ENCODE results near the gene PIK3CB. TPM values are rescaled to one million over a fixed set of nuclear protein-coding genes. Genes with fewer than 3 reads are reported as not detected.
A peak's percentile ranks its signal among the peaks of the same experiment; 100 is the strongest.
"Not testable (repeated sequence)": the region's sequence is repeated elsewhere in the genome, so short reads cannot be mapped to it uniquely, and the experiment has no call there.

The PIK3CB gene
- total RNA-seq, 2 donors from 2014 or later = 51.4 to 53.0 TPM

DNA sequence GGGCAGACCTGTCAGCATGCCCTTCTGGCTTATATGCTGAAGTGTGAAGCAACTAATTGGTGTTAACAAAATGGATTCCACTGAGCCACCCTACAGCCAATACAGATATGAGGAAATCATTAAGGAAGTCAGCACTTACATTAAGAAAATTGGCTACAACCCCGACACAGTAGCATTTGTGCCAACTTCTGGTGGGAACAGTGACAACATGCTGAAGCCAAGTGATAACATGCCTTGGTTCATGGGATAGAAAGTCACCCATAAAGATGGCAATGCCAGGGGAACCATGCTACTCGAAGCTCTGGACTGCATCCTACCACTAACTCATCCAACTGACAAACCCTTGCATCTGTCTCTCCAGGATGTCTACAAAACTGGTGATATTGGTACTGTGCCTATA lies 9.4 kb downstream of the PIK3CB start:
- Histone ChIP-seq H3K4me1 (ENCODE audit: control insufficient read depth, insufficient read depth, low read length) (peaks cover 8% of the 10 kb centered on the region), H3K27me3 (ENCODE audit: control insufficient read depth, insufficient read depth, low read length, poor library complexity, severe bottlenecking) (no peaks in the 10 kb centered on the region), H3K36me3 (ENCODE audit: control insufficient read depth, insufficient read depth, low read length) (peaks cover 50% of the 10 kb centered on the region), H3K27ac (ENCODE audit: low read depth, low read length) (no peak overlapping the region), H3K9ac (ENCODE audit: extremely low read depth, low read length, poor library complexity, severe bottlenecking) (no peak overlapping the region), H3K4me3 (ENCODE audit: low read length) (peak overlapping the region; percentile 11), H3K9me3 (ENCODE audit: control insufficient read depth, low read length) (peaks cover 8% of the 10 kb centered on the region)
- TF ChIP-seq, protein P1, sequence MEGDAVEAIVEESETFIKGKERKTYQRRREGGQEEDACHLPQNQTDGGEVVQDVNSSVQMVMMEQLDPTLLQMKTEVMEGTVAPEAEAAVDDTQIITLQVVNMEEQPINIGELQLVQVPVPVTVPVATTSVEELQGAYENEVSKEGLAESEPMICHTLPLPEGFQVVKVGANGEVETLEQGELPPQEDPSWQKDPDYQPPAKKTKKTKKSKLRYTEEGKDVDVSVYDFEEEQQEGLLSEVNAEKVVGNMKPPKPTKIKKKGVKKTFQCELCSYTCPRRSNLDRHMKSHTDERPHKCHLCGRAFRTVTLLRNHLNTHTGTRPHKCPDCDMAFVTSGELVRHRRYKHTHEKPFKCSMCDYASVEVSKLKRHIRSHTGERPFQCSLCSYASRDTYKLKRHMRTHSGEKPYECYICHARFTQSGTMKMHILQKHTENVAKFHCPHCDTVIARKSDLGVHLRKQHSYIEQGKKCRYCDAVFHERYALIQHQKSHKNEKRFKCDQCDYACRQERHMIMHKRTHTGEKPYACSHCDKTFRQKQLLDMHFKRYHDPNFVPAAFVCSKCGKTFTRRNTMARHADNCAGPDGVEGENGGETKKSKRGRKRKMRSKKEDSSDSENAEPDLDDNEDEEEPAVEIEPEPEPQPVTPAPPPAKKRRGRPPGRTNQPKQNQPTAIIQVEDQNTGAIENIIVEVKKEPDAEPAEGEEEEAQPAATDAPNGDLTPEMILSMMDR (conservative IDR thresholded peaks at IDR 0.05) = no peak
- no peak for DNase-seq
- Mint-ChIP-seq H3K4me1 (peaks cover 23% of the 10 kb centered on the region), H3K4me3 (no peak overlapping the region), H3K27me3 (ENCODE audit: insufficient read depth) (no peaks in the 10 kb centered on the region), H3K27ac (peak overlapping the region; percentile 82), H3K36me3 (ENCODE audit: low read depth) (peaks cover 22% of the 10 kb centered on the region), H3K9me3 (peaks cover 8% of the 10 kb centered on the region)
- 94 to 100% methylated on average over 1 to 2 of the region's 2 CpGs for WGBS, 2 experiments (ENCODE audit: insufficient coverage in 1 of 2, insufficient read length in 1 of 2)

DNA sequence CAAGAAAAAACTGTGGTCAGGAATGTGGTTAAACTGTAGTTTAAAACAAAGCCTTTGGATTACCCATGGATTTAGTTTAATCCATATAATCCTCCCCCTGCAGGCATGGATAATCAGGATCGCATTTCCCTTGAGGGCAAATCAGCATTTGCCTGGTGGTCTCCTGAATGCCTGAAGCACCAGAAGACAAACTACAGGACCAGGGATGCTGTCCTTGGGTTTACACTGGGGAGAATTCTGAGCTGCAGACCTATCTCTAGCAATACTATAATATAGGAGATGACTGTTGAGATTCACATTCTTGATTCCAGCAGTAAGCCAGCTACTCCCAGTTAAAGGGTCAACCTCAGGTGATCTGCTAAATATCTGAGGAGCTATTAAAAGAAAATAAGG lies 10.6 kb downstream of the PIK3CB start:
- peak; percentile 71 for DNase-seq
- Histone ChIP-seq H3K4me1 (ENCODE audit: control insufficient read depth, insufficient read depth, low read length) (peaks cover 8% of the 10 kb centered on the region), H3K9me3 (ENCODE audit: control insufficient read depth, low read length) (no peaks in the 10 kb centered on the region), H3K9ac (ENCODE audit: extremely low read depth, low read length, poor library complexity, severe bottlenecking) (peak overlapping the region; percentile 57), H3K27me3 (ENCODE audit: control insufficient read depth, insufficient read depth, low read length, poor library complexity, severe bottlenecking) (no peaks in the 10 kb centered on the region), H3K36me3 (ENCODE audit: control insufficient read depth, insufficient read depth, low read length) (peaks cover 50% of the 10 kb centered on the region), H3K4me3 (ENCODE audit: low read length) (no peak overlapping the region), H3K27ac (ENCODE audit: low read depth, low read length) (no peak overlapping the region)
- peak overlapping the region; percentile 92 for H3K27ac Mint-ChIP-seq
- peak overlapping the region; percentile 30 for H3K4me3 Mint-ChIP-seq
- H3K9me3 Mint-ChIP-seq = no peaks in the 10 kb centered on the region
- peaks cover 27% of the 10 kb centered on the region for H3K4me1 Mint-ChIP-seq
- WGBS, 2 experiments (ENCODE audit: insufficient coverage in 1 of 2, insufficient read length in 1 of 2) = 34 to 40% methylated on average over 1 of the region's 1 CpG
- H3K36me3 Mint-ChIP-seq (ENCODE audit: low read depth) = peaks cover 18% of the 10 kb centered on the region
- TF ChIP-seq, protein P1 (conservative IDR thresholded peaks at IDR 0.05) = peak; percentile 18
- H3K27me3 Mint-ChIP-seq (ENCODE audit: insufficient read depth) = no peaks in the 10 kb centered on the region

DNA sequence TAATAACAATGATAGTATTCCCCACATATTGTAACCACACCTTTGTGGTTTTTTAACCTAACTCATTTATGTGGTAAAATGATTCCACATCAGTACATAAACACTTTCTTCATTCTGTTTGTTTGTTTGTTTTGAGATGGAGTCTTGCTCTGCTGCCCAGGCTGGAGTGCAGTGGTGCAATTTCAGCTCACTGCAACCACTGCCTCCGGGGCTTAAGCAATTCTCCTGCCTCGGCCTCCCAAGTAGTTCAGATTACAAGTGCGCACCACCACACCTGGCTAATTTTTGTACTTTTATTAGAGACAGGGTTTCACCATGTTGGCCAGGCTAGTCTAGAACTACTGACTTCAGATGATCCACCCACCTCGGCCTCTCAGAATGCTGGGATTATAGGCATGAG lies 14.3 kb downstream of the PIK3CB start:
- H3K9me3 ChIP-seq (ENCODE audit: control insufficient read depth, low read length); H3K9ac ChIP-seq (ENCODE audit: extremely low read depth, low read length, poor library complexity, severe bottlenecking); H3K9me3 Mint-ChIP-seq; DNase-seq; H3K4me1 ChIP-seq (ENCODE audit: control insufficient read depth, insufficient read depth, low read length); H3K36me3 Mint-ChIP-seq (ENCODE audit: low read depth); H3K27ac Mint-ChIP-seq; H3K27me3 ChIP-seq (ENCODE audit: control insufficient read depth, insufficient read depth, low read length, poor library complexity, severe bottlenecking); H3K27me3 Mint-ChIP-seq (ENCODE audit: insufficient read depth); H3K4me3 Mint-ChIP-seq; H3K4me3 ChIP-seq (ENCODE audit: low read length); H3K27ac ChIP-seq (ENCODE audit: low read depth, low read length): not testable (repeated sequence)
- H3K4me1 Mint-ChIP-seq = peaks cover 24% of the 10 kb centered on the region
- H3K36me3 ChIP-seq (ENCODE audit: control insufficient read depth, insufficient read depth, low read length) = peaks cover 42% of the 10 kb centered on the region
- 93 to 96% methylated on average over 3 to 4 of the region's 4 CpGs for WGBS, 2 experiments (ENCODE audit: insufficient coverage in 1 of 2, insufficient read length in 1 of 2)

All from endodermal cell (in vitro differentiated cells).